NCI-H748 (cell line): ENCODE measurements around the gene FAM185A.
"Not testable (repeated sequence)": the region's sequence is repeated elsewhere in the genome, so short reads cannot be mapped to it uniquely, and the experiment has no call there.

ENCODE experiments used
- DNase-seq: peaks from one replicate; lab custom pipeline; 2025; ENCODE audit not compliant: unreplicated experiment; lab: John Stamatoyannopoulos, UW

Gene FAM185A

DNA sequence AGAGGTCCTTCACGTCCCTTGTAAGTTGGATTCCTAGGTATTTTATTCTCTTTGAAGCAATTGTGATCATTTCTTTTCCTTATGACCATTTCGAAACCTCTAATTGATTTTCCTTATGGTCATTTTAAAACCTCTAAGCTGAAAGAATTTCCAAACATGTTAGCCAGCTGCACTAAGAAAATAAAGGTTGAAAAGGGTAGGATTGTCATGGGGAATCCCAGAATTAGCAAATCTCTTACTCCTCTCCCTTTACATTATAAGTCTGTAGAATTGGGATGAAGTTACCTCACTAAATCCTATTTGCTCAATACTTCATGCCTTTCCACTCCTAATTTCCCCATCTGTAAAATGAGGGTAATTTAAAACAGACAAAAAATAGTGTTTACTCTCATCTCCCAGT lies 79.5 kb downstream of the FAM185A start:
- DNase-seq: no peak

DNA sequence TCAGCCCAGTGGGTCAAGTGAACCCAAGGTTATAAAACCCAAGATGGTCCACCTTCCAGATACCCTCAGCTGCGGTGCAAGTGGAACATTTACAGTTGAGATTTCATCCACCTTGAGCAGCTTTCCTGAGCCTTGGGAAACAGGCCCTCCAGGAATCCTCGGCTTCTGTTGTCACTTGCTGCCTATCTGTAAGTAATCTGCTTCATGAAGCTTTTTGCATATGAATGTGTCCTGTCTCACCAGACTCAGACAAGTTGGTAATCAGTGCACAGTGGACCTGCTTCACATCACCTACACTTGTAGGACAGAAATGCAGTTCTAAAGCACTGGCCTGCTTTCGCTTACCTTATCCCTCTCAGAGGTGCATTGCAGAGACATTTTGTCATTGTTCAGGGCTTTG lies 80.3 kb downstream of the FAM185A start:
- no peak for DNase-seq

DNA sequence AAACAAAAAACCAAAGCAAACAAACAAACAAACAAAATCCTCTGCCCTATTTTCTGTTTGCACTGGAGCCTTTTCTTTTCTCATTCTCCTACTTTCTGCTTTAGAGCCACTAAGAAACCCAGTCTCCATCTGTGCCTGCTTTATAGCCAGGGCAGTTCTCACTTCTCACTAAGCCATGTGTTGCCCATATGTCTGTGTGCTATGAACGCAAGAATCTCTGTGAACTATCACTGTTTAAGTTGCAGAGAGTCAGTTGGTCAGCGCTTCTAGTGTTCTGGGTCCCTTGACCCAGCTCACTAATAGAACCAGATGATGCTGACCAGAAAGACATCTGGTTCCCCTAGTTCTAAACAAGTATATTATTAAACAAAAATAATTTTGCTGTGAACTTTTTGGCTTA lies 81.4 kb downstream of the FAM185A start:
- no peak for DNase-seq

DNA sequence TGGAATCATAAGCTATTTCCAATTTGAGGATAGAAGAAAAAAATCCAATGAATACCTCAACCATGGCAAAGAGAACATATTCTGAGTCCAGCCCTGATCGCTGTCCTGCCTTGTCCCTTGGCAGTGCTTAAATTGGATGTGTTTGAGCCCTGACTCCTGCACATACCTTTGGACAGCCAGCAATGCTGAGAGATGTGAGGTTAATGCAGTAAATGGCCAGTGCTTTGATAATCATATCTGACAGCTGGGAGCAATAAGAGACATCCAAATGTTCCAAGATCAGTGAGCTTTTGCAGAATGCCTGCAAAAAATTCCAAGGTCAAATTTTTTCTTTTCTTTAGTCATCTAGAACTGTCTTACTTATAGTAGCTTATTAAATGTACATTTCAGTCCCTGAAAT lies 83.9 kb downstream of the FAM185A start:
- no peak for DNase-seq

DNA sequence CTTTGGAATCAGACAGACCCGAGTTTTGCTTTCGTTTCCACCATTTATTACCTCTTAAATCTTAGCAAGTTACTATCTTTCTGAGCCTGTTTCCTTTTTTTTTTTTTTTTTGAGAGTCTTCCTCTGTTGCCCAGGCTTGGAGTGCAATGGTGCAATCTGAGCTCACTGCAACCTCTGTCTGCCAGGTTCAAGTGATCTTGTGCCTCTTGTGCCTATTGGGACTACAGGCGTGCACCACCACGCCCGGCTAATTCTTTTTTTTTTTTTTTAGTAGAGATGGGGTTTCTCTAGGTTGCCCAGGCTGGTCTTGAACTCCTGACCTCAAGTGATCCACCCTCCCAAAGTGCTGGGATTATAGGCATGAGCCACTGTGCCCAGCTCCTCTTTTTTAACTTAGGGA lies 84.5 kb downstream of the FAM185A start:
- no peak for DNase-seq

DNA sequence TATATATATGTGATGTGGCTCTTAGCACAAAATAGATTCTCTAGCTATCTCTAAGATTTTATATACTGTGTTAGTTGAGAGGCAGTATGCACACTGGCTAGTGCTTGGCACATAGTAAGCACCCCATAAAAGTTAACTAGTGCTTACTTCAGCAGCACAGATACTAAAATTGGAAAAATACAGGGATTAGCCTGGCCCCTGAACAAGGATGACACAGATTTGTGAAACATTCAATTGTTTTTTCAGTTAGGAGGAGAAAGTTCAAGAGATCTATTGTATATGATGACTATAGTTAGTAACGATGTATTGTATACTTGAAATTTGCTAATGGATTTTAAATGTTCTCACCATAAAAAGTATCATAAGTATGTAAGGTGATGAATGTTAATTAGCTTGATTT lies 85.7 kb downstream of the FAM185A start:
- no peak for DNase-seq

DNA sequence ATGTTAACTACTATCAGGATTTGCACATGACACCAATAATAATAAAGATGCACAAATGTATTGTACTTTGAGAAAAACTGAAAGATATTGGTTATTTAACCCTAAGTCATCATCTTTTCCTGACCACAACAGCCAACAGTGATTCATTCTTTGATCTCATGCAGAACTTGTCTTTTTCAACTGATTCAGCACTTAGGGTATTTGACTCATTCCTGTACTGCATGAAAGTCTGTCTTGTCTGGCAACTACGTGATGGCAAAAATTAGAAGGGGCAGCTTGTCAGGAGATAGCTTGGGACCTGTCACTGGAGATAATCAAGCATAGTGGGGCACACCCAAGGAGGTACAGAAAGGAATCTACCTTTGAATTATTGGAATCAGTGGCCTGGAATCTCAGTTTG lies 86.2 kb downstream of the FAM185A start:
- no peak for DNase-seq

DNA sequence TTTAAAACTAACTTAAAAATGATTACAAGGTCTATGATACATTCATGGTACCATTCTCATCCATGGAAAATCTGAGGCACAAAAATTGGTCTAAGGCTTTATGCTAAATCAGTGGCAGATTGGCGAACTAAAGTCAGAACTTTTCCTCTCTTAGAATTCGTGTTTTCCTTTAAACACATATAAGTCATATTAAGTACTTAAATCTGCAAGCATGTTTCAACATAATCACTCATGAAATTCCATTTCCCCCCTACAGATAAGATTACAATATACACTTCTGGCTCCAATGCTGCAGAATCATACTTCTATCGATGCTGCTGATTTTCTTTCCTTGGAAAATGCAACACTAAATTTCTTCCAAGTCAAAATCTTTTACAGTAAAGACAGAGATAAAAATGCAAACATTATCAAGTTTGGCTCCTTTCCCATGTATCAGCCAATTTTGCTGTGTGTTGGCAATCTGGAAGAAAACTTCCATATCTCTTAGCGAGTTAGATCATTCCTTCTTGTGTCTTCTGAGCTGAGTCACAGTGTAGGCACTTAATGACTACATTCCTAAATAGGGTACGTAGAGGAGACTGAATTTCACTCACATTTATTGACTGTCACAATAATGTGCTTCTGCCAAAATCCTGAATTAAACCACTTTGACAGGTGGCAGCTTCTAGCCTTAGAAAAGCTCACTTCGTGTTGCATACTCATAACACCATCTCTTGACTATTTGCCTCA lies 87.6 kb downstream of the FAM185A start:
- no peak for DNase-seq

DNA sequence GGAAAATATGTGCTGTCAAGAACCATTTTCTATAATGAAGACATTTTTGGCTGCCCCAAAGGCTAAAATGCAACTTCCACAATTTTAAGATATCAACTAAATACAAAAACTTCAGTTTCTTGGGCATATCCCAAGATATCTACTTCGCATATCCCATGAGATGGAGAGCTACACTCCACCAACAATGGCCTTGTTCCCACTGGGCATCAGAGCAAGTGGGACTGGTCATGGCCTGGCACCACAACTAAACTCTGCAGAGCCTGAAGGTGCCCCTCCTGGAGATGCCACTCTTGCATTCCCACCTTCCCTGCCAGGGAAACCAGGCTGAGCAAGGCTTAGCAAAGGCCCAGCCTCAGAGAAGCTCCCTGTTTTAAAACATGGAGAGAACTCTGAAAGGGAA lies 88.2 kb downstream of the FAM185A start:
- DNase-seq: no peak

DNA sequence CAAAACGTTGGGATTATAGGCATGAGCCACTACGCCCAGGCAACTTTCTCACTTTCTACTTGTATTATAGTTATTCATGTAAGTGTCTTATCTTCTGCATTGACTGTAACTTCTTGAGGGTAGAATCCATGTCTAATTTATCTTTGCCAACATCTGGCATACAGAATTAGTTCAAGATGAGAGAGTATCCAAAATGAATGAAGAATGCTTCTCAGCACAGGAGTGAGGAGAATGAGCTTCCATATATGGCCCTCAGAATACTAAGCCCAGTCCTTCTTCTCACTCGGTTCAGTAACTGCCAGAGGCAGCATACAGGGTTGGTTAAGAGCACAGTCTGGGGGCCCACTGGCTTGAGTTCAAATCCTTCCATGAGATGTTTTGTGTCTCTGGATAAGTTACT lies 89.0 kb downstream of the FAM185A start:
- no peak for DNase-seq

DNA sequence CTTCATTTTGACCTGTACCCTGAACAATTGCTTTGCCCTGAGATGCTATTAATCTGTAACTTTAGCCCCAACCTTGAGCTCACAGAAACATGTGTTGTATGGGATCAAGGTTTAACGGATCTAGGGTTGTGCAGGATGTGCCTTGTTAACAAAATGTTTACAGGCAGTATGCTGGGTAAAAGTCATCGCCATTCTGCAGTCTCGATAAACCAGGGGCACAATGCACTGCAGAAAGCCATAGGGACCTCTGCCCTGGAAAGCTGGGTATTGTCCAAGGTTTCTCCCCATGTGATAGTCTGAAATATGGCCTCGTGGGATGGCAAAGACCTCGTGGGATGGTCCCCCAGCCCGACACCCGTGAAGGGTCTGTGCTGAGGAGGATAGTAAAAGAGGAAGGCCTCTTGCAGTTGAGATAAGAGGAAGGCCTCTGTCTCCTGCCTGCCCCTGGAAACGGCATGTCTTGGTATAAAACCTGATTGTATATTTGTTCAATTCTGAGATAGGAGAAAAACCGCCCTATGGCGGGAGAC lies 89.8 kb downstream of the FAM185A start:
- not testable (repeated sequence) for DNase-seq

DNA sequence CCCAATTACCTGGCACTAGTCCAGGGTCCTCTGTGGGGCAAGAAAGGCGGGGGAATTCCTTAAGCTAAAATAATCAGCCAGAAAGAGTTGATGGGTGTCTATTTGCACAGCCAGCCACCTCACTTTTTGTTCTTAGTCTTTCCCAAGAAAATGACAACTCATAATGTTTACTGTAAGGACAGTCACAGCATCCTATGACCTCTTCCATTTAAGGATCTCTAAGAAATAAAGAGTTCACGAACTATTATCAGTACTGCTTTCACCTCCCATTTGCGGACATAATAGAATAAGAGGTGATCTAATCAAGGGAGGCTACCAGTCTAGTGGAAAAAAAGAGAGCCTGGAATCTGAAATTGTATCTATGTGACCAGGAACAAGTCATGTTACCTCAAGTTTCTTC lies 91.6 kb downstream of the FAM185A start:
- no peak for DNase-seq

DNA sequence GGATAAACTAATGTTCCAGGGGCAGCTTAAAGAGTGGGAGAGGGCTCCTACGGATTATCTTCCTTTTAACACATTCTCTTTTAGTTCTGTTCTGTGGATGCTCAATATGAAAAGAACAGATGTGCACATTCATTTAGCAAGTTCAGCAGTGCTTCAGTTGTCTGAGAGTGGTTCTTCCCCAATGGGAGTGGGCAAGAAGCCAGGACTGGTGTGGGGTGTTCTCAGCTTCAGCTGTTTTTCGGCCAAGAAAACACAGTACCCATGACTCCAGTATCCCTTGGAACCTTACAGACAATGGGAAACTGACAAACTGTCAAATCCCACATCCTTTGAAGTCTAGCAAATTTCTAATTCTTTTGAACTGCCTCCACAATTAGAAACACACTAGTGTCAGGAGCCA lies 92.5 kb downstream of the FAM185A start:
- DNase-seq: no peak

DNA sequence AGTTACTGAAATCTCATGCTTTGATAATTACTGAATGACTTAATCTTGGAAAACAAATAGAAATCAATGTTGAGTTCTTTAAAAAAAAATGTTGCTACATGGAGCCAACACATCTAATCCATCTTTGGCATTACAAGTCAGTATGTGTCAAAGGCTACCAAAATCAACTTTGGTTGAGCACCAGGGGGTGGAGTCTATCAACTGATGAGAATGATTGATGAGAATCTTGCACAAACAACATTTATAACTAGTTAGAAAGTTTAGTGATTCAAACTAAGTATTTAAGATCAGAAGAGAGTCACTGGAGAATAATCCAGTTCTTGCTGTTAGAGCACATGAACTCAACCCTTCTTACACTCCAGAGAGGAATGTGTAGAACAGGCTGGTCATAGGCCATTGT lies 93.5 kb downstream of the FAM185A start:
- no peak for DNase-seq

DNA sequence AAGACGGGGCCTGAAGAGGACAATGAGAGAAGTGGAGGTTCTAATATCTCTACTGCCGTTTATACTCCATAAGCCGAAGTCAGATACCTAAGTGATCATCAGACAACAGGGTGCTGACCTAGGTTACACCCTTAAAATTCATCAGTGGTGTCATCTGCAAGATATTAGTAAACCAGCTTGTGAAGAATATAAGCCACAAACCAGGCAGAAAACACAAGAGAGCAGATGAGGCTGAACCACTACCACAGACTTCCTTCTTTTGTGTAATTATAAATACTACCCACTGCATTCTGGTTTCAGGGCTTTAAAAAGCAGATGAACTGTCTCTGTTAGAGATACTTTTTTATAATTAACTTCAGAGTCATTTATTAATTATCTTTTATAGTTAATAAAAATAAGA lies 95.1 kb downstream of the FAM185A start:
- DNase-seq: no peak

DNA sequence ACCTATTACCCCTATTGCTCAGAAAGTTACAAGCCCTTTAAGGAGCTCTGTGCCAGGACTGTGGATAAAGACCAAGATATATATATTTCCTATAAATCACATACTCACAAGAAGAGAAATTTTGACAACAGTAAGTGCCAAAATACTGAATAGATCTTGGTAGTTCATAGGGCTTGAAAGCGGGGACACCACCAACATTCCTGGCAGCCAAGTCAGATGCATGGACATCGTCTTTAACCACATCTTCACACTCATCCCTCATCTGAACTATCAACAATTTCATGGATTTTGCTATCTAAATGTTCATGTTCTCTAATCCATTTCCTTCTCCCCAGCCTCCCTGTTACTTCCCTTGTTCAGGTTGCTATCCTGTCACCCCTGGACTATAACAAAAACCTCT lies 96.5 kb downstream of the FAM185A start:
- DNase-seq: no peak

DNA sequence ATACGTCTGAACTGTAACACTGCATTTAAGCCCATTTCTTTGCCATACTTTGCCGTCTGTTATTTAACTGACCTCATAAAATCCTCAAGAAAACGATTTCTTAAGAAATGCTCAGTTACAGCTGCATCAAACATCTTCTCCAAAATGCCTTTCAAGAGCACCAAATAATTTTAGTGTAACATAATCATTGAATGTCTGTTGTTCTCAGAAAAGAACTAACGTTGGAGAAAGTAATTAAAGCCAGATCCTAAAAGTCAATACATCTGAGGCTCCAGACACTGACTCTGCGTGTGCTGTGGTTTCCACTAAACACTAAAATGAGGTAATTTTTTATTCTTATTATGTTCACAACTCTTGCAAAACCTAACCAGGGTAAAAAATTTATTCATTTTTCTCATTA lies 100.3 kb downstream of the FAM185A start:
- DNase-seq: no peak

DNA sequence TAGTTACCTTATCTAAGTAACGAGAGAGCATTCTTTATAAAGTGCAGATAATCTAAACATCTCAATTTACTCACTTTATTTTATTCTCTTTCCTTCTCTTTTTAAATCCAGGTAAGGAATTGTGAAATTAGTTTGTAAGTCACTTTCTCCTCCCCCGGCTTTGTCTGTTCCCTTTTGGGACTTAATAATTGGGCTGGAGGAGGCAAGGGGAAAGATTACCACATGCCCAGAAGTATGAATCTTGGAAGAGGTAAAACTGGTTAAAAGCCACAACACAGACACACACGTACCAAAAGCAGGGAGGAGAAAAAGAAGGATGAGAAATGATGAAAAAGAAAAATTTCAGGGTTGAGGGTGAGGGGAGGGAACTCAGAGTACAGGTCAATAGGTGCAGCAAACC lies 100.7 kb downstream of the FAM185A start:
- no peak for DNase-seq

DNA sequence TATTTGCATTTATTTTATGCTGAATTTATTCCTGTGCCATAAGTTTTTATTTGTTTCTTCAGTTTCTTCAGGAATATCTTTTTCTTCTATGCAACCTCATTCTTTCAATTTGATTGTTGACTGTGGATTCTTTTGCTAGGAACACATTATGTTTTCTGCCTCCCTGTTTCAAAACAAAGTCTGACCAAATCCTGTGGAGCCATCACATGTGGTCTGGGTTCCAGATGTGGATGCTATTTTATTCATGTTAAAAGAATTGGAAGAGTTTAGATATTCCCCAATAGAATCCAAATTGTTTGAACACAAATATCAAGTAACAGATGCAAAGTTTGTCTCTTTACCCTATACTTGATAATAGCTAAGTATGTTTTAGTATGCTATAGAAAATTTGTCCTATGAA lies 107.2 kb downstream of the FAM185A start:
- no peak for DNase-seq
